ENCODE data around the gene RFXANK. TPM values are rescaled to one million over a fixed set of nuclear protein-coding genes. Genes with fewer than 3 reads are reported as not detected.

The RFXANK gene
- total RNA-seq, 2 donors from 2014 or later, result 40.7 to 46.2 TPM

Other genes with a start within 250 kb of the RFXANK start
- 10 to 100 TPM; 59.7 to 63.7 TPM for gene SUGP2, start 158.7 kb upstream of the RFXANK start, total RNA-seq
- 10 to 100 TPM; 12.9 to 16.9 TPM for gene ARMC6, start 158.7 kb upstream of the RFXANK start, total RNA-seq
- 10 to 100 TPM; 13.9 to 15.2 TPM for gene SLC25A42, start 128.3 kb upstream of the RFXANK start, total RNA-seq
- gene TMEM161A, start 53.8 kb upstream of the RFXANK start, total RNA-seq, result 10 to 100 TPM; 19.1 to 21.2 TPM
- gene MEF2B, start 22.0 kb upstream of the RFXANK start, total RNA-seq, result under 1 TPM; 0.21 to 0.55 TPM
- 10 to 100 TPM; 20.1 to 24.0 TPM for gene BORCS8, start 106 bp upstream of the RFXANK start, total RNA-seq
- gene NR2C2AP, start 11.2 kb downstream of the RFXANK start, total RNA-seq, result 10 to 100 TPM in 1 of 2 donors, 1 to 10 TPM in 1; 9.4 to 11.2 TPM
- gene NCAN, start 19.7 kb downstream of the RFXANK start, total RNA-seq, result not detected
- 1 to 10 TPM in 1 of 2 donors, under 1 TPM in 1; 0.59 to 1.4 TPM for gene TM6SF2, start 81.0 kb downstream of the RFXANK start, total RNA-seq
- 10 to 100 TPM; 33.5 to 40.5 TPM for gene SUGP1, start 128.3 kb downstream of the RFXANK start, total RNA-seq
- 10 to 100 TPM; 26.2 to 35.5 TPM for gene MAU2, start 128.6 kb downstream of the RFXANK start, total RNA-seq
- gene GATAD2A, start 213.4 kb downstream of the RFXANK start, total RNA-seq, result 10 to 100 TPM; 34.2 to 62.3 TPM

All from left cardiac atrium (tissue), 2 donors.